ENCODE data around the gene MAGI2.
"Not testable (repeated sequence)": the region's sequence is repeated elsewhere in the genome, so short reads cannot be mapped to it uniquely, and the experiment has no call there.

MAGI2 gene

GRCh38 chr7:78248867-78249266, 1204.6 kb downstream of the MAGI2 start:
- no peak for DNase-seq

GRCh38 chr7:78247910-78248689, 1205.4 kb downstream of the MAGI2 start:
- no peak for DNase-seq

GRCh38 chr7:78240179-78240578, 1213.3 kb downstream of the MAGI2 start:
- not testable (repeated sequence) for DNase-seq

GRCh38 chr7:78234634-78235033, 1218.8 kb downstream of the MAGI2 start:
- DNase-seq = no peak

GRCh38 chr7:78232806-78233205, 1220.7 kb downstream of the MAGI2 start:
- DNase-seq = no peak

GRCh38 chr7:78226059-78226719, 1227.3 kb downstream of the MAGI2 start:
- peak; percentile 2 for DNase-seq

GRCh38 chr7:78225534-78225933, 1227.9 kb downstream of the MAGI2 start:
- DNase-seq = no peak

GRCh38 chr7:78224923-78225322, 1228.5 kb downstream of the MAGI2 start:
- DNase-seq = no peak

GRCh38 chr7:78223598-78223997, 1229.9 kb downstream of the MAGI2 start:
- no peak for DNase-seq

- DNase-seq = no peak
Observed at GRCh38 chr7:78222001-78222751, 1231.3 kb downstream of the MAGI2 start.

- no peak for DNase-seq
Observed at GRCh38 chr7:78220754-78221153, 1232.7 kb downstream of the MAGI2 start.

GRCh38 chr7:78218876-78219275, 1234.6 kb downstream of the MAGI2 start:
- no peak for DNase-seq

- no peak for DNase-seq
Observed at GRCh38 chr7:78218051-78218450, 1235.4 kb downstream of the MAGI2 start.

GRCh38 chr7:78215199-78215598, 1238.3 kb downstream of the MAGI2 start:
- no peak for DNase-seq

GRCh38 chr7:78213402-78213801, 1240.1 kb downstream of the MAGI2 start:
- no peak for DNase-seq

- no peak for DNase-seq
Observed at GRCh38 chr7:78212476-78213060, 1240.9 kb downstream of the MAGI2 start.

- DNase-seq = no peak
Observed at GRCh38 chr7:78207269-78207668, 1246.2 kb downstream of the MAGI2 start.

- DNase-seq = no peak
Observed at GRCh38 chr7:78206769-78207168, 1246.7 kb downstream of the MAGI2 start.

GRCh38 chr7:78203042-78203720, 1250.3 kb downstream of the MAGI2 start:
- no peak for DNase-seq

- no peak for DNase-seq
Observed at GRCh38 chr7:78198756-78199155, 1254.7 kb downstream of the MAGI2 start.

- no peak for DNase-seq
Observed at GRCh38 chr7:78197447-78197846, 1256.0 kb downstream of the MAGI2 start.

GRCh38 chr7:78195281-78195680, 1258.2 kb downstream of the MAGI2 start:
- DNase-seq = no peak

- no peak for DNase-seq
Observed at GRCh38 chr7:78194611-78195010, 1258.9 kb downstream of the MAGI2 start.

Measured in activated naive CD4-positive, alpha-beta T cell treated with Interleukin-2 at 50 U/mL for 16 hours (primary cell).